ENCODE data around the gene RASGRP1. TPM values are rescaled to one million over a fixed set of nuclear protein-coding genes. Genes with fewer than 3 reads are reported as not detected.

RASGRP1 gene
- total RNA-seq, 2 donors from 2014 or later = 7.0 to 8.8 TPM

DNA sequence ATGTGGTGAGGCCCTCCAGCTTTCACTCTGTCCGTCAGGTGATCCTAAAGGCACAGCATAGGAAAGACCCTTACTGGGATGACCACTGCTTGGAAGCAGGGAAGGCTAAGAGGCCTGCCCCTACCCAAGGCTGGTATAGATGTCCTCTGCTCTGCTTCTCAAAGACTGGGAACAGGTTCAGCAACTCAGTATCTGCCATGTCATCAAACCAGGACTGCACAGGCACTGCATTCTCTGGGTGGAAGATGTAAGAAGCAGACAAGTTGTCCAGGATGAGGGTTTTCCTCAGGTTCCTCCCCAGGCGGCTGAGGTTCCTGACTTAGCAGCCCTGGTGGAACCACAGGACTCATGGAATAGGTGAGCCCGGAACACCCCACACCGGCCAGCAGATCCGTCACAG lies 106.0 kb downstream of the RASGRP1 start:
- TF ChIP-seq, protein P1, sequence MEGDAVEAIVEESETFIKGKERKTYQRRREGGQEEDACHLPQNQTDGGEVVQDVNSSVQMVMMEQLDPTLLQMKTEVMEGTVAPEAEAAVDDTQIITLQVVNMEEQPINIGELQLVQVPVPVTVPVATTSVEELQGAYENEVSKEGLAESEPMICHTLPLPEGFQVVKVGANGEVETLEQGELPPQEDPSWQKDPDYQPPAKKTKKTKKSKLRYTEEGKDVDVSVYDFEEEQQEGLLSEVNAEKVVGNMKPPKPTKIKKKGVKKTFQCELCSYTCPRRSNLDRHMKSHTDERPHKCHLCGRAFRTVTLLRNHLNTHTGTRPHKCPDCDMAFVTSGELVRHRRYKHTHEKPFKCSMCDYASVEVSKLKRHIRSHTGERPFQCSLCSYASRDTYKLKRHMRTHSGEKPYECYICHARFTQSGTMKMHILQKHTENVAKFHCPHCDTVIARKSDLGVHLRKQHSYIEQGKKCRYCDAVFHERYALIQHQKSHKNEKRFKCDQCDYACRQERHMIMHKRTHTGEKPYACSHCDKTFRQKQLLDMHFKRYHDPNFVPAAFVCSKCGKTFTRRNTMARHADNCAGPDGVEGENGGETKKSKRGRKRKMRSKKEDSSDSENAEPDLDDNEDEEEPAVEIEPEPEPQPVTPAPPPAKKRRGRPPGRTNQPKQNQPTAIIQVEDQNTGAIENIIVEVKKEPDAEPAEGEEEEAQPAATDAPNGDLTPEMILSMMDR (conservative IDR thresholded peaks at IDR 0.05) = no peak
- Histone ChIP-seq H3K27ac (ENCODE audit: low read depth, low read length) (no peak overlapping the region), H3K9ac (ENCODE audit: extremely low read depth, low read length, poor library complexity, severe bottlenecking) (no peak overlapping the region), H3K4me3 (ENCODE audit: low read length) (no peak overlapping the region), H3K9me3 (ENCODE audit: control insufficient read depth, low read length) (no peaks in the 10 kb centered on the region), H3K27me3 (ENCODE audit: control insufficient read depth, insufficient read depth, low read length, poor library complexity, severe bottlenecking) (no peaks in the 10 kb centered on the region), H3K36me3 (ENCODE audit: control insufficient read depth, insufficient read depth, low read length) (no peaks in the 10 kb centered on the region), H3K4me1 (ENCODE audit: control insufficient read depth, insufficient read depth, low read length) (no peaks in the 10 kb centered on the region)
- Mint-ChIP-seq H3K27me3 (ENCODE audit: insufficient read depth) (no peaks in the 10 kb centered on the region), H3K27ac (no peak overlapping the region), H3K4me3 (no peak overlapping the region), H3K36me3 (ENCODE audit: low read depth) (no peaks in the 10 kb centered on the region), H3K9me3 (no peaks in the 10 kb centered on the region), H3K4me1 (peaks cover 7% of the 10 kb centered on the region)
- 95 to 100% methylated on average over 4 to 5 of the region's 5 CpGs for WGBS, 2 experiments (ENCODE audit: insufficient coverage in 1 of 2, insufficient read length in 1 of 2)
- no peak for DNase-seq

DNA sequence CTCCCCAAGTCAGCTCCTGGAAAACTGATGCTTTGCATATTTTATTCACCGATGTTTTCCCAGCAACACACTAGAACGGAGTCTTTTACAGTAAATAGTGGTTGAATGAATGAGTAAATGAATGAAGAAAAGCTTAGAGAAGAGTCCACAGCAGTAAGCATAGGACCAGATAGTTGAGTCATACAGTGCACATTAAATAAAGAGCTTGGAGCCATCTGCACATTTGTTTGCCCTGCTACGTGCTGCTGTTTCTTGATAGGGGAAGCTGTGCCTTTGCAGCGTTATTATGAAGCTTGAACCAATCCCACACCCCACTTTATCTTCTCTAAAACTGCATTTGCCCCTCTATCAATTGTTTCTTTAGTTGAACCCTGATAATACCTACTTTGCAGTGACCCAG lies 109.5 kb downstream of the RASGRP1 start:
- Histone ChIP-seq H3K9me3 (ENCODE audit: control insufficient read depth, low read length) (no peaks in the 10 kb centered on the region), H3K4me3 (ENCODE audit: low read length) (peak overlapping the region; percentile 91), H3K4me1 (ENCODE audit: control insufficient read depth, insufficient read depth, low read length) (no peaks in the 10 kb centered on the region), H3K9ac (ENCODE audit: extremely low read depth, low read length, poor library complexity, severe bottlenecking) (peak overlapping the region; percentile 91), H3K27ac (ENCODE audit: low read depth, low read length) (no peak overlapping the region), H3K36me3 (ENCODE audit: control insufficient read depth, insufficient read depth, low read length) (no peaks in the 10 kb centered on the region), H3K27me3 (ENCODE audit: control insufficient read depth, insufficient read depth, low read length, poor library complexity, severe bottlenecking) (peaks cover 17% of the 10 kb centered on the region)
- H3K36me3 Mint-ChIP-seq (ENCODE audit: low read depth) = no peaks in the 10 kb centered on the region
- H3K27ac Mint-ChIP-seq = peak overlapping the region; percentile 99
- no peaks in the 10 kb centered on the region for H3K9me3 Mint-ChIP-seq
- peak overlapping the region; percentile 98 for H3K4me3 Mint-ChIP-seq
- peaks cover 7% of the 10 kb centered on the region for H3K4me1 Mint-ChIP-seq
- H3K27me3 Mint-ChIP-seq (ENCODE audit: insufficient read depth) = peaks cover 23% of the 10 kb centered on the region
- DNase-seq = no peak
- TF ChIP-seq, protein P1 (conservative IDR thresholded peaks at IDR 0.05) = no peak
- 5 to 40% methylated on average over 2 to 4 of the region's 4 CpGs for WGBS, 2 experiments (ENCODE audit: insufficient coverage in 1 of 2, insufficient read length in 1 of 2)

DNA sequence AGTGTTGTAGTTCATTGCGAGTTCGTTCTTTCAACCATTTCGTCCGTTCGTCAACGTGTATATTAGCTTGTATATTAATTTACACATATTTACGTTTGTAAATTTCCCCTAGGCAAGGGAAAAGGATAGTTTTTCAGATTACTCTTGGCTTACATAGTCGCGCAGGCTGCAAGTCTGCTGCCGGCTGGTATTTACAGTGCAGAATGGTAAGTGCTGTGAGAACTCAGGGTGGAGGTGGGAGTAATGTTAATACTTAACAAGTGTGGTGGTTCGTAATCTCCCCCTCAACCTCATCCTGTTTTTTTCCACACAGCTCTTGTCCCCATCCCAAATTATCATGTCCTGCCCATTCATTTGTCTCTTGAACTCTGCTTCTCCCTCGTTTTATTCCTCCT lies 109.9 kb downstream of the RASGRP1 start:
- H3K27ac Mint-ChIP-seq = peak overlapping the region; percentile 99
- peak overlapping the region; percentile 91 for H3K4me3 ChIP-seq (ENCODE audit: low read length)
- H3K9me3 ChIP-seq (ENCODE audit: control insufficient read depth, low read length) = no peaks in the 10 kb centered on the region
- no peaks in the 10 kb centered on the region for H3K4me1 ChIP-seq (ENCODE audit: control insufficient read depth, insufficient read depth, low read length)
- H3K9me3 Mint-ChIP-seq = no peaks in the 10 kb centered on the region
- no peak overlapping the region for H3K27ac ChIP-seq (ENCODE audit: low read depth, low read length)
- peaks cover 7% of the 10 kb centered on the region for H3K4me1 Mint-ChIP-seq
- H3K4me3 Mint-ChIP-seq = peak overlapping the region; percentile 98
- no peaks in the 10 kb centered on the region for H3K36me3 ChIP-seq (ENCODE audit: control insufficient read depth, insufficient read depth, low read length)
- DNase-seq = no peak
- H3K27me3 ChIP-seq (ENCODE audit: control insufficient read depth, insufficient read depth, low read length, poor library complexity, severe bottlenecking) = peaks cover 21% of the 10 kb centered on the region
- 0% methylated on average over 3 to 12 of the region's 12 CpGs for WGBS, 2 experiments (ENCODE audit: insufficient coverage in 1 of 2, insufficient read length in 1 of 2)
- no peaks in the 10 kb centered on the region for H3K36me3 Mint-ChIP-seq (ENCODE audit: low read depth)
- TF ChIP-seq, protein P1 (conservative IDR thresholded peaks at IDR 0.05) = no peak
- peaks cover 26% of the 10 kb centered on the region for H3K27me3 Mint-ChIP-seq (ENCODE audit: insufficient read depth)
- peak overlapping the region; percentile 91 for H3K9ac ChIP-seq (ENCODE audit: extremely low read depth, low read length, poor library complexity, severe bottlenecking)
